OCI-M1 (cell line): ENCODE measurements around the gene RAB40B.

Experiments
- DNase-seq: peaks from one replicate; lab custom pipeline; 2025; lab: John Stamatoyannopoulos, UW

Gene RAB40B

DNA sequence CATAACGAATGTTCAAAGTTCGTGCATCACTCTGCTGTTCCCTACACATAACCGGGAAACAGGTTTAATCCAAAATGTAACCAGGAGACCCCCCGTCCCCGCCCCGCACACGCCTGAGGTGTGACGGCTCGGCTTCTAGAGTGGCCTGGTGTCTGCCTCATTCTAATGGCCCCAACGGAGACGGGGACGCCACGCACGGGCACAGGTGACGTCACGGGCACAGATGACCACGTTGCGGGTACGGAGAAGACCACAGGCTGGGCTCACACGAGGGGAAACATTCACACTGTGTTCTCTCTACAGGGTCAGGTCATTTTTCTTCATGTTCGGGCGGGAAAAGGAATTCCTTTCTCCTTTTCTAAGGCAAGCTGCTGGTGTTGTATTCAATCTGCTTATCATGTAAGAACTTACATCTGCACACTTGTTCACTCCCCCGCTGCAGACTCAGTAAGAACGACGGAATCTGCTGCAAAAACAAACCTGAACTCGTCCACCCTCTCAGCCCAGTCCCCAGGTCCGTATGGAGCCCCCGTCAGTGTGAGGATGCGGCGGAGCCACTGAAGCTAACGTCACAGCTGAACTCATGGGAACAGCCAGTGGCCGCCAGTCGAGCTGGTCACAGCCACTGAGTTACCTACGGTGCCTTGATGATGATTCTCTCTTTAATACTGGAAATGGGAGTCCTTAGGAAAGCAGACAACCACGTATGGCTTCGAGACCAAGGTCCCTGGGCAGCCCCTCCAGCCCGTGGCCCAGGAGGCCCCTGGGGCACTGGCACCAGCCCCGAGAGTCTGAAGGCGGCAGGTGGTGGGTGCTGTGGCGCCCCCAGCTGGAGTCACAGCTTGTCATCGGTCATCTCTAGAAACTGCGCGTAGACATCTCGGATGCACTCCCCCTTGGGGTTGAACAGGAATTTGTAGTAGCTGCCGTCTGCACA lies 83.1 kb downstream of the RAB40B start:
- no peak for DNase-seq

DNA sequence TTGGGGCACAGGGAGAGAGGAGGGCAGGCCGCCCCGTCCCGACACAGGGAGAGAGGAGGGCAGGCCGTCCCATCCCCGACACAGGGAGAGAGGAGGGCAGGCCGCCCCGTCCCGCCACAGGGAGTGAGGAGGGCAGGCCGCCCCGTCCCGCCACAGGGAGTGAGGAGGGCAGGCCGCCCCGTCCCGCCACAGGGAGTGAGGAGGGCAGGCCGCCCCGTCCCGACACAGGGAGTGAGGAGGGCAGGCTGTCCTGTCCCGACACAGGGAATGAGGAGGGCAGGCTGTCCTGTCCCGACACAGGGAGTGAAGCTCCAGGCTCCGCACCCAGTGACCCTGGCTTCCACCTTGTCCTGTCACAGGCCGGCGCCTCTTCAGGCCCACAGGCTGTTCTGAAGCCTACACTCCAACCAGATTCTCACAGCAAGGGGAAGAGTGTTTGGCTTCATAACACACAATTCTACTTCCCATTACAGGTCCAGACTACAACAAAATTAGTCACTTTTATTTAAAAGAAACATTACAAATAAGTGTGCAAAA lies 84.3 kb downstream of the RAB40B start:
- no peak for DNase-seq

DNA sequence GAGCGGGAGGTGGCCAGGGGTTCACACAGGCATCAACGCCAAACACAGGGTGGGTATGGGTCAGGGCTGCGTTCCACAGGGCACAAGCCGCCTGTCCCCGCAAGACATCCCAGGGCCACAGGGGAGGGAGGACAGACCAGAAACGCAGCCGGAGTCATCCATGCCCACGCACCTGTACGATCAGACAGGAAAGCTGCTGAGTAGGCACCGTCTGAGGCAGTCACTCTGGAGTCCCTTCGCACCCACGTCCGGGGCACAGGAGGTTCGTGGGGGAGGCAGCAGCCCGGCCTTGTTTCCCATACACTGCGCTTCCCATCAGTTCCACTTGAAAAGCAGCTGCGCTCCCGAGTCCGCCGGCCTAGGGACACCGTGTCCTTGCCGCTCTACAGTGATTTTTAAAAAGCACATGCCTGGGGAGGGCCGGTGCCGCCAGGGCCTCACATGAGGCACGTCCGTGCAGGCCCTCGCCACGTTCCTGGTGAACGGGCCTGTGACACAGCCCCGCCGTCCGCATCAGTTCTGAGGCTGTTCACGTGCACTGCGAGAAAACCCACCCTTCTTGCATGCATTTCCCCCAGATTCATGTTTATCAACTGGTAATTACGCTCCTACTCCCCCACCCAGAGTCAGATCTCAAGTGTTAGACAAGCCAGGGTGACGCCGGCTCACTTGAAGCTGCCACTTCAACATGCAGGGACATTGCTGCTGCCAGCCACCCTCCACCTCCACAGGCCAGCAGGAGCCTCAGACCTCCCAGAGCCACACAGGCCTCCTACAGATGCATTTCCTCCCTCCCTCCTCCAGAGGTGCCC lies 85.0 kb downstream of the RAB40B start:
- no peak for DNase-seq

DNA sequence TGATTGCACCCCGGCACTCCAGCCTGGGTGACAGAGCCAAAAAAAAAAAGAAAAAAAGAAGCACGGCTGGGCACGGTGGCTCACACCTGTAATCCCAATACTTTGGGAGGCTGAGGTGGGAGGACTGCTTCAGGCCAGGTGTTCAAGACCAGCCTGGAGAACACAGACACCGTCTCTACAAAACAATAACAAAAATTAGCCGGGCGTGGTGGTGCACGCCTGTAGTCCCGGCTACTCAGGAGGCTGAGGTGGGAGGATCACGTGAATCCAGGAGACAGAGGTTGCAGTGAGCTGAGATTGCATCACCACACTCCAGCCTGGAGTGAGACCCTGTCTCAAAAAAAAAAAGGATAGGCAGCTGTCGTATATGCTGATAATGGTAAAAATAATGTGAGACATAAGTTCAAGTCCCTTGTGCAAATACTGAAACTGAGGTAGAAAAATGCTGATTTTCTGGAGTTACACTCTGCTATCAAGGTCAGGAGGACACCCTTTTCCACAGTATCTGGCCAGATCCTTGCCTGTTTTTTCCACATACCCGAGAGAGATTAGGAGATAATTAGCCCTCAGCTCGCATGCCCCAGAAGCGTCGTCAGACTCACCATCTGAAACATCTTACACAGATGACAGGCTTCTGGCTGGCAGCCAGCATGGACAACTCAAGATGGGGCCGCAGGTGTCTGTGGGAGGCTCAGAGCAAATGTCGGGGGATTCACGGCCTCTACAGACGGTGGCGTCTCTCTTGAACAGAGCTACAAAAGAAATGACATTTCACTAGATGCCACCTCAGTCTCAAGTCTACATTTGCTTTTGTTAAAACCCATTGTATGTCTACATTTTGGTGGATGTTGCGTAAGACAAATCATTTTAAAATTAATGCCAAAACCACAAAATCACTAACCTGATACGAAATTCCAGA lies 87.1 kb downstream of the RAB40B start:
- DNase-seq = peak; percentile 37

DNA sequence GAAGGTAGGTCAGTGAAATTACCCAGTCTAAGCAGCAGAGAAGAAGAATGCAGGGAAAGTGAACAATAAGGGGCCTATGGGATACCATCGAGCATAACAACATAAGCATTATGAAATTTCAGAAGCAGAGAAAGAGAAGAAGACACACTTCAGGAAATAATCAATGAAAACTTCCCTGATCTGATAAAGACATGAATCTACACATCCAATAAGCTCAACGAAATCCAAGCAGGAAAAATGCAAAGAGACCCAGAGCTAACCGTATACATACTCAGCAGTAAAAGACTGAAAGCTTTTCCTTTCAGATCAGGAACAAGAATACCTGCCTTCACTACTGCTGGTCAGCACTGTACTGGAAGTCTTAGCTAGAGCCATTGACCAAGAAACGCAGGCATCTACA lies 88.8 kb downstream of the RAB40B start:
- DNase-seq = no peak

DNA sequence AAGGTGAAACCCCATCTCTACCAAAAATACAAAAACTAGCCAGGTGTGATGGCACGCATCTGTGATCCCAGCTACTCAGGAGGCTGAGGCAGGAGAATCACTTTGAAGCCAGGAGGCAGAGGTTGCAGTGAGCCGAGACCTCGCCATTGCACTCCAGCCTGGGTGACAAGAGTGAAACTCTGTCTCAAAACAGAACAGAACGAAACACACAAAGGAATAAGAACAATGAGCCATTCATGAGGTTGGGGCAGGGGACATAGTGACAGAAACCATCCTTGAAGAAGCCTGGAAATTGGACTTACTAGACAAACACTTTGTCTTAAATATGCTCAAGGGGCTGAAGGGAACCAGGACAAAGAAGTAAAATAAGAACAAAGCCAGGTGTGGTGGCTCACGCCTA lies 89.7 kb downstream of the RAB40B start:
- DNase-seq = no peak

DNA sequence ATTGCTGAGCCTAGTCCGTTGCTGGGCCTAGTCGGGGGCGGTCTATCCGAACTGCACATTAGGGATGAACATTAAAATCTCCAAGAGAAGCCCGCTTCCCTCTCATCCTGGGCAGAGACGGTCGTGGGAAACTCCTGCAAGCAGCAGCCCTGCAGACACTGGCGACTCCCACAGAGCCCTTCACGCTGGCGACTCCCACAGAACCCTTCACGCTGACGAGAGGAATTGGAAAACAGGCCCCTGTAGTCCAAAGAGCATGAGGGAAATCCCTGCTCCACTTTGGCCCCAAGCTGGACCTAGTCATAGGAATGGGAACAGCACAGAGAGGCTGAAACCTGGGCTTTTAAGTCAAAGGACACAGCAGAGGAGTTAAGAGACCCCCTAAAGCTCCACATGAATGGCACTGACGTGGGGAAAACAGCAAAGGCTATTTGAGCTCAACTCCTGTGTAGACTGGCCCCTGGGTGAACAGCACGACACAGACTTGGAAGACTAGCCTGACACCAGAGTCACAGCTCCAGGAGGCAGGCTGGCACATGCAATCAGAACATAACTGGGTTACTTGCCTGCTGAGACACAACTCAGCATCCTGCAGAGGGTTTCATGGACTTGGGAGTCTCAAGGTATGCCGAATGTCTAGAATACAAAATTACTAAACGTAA lies 92.4 kb downstream of the RAB40B start:
- no peak for DNase-seq
